Lower leg skin (tissue), 3 donors: ENCODE data around the gene GTF2IRD1.

Experiments
- POLR2A ChIP-seq, 2 donors: fragments of 450-650 bp; IDR thresholded peaks; one replicate each; pipeline ENCODE4 v1.6.1; 2016 to 2017; ENCODE audit warnings: antibody characterized with exemption in 2 of 2, mild to moderate bottlenecking in 1 of 2, moderate library complexity in 1 of 2
- TF ChIP-seq, protein P1 (sequence below), 3 donors: fragments of 450-650 bp; IDR thresholded peaks; one replicate each; pipeline ENCODE4 v1.5.1; 2016; ENCODE audit warnings: antibody characterized with exemption in 3 of 3, mild to moderate bottlenecking in 3 of 3, moderate library complexity in 2 of 3

DNA sequence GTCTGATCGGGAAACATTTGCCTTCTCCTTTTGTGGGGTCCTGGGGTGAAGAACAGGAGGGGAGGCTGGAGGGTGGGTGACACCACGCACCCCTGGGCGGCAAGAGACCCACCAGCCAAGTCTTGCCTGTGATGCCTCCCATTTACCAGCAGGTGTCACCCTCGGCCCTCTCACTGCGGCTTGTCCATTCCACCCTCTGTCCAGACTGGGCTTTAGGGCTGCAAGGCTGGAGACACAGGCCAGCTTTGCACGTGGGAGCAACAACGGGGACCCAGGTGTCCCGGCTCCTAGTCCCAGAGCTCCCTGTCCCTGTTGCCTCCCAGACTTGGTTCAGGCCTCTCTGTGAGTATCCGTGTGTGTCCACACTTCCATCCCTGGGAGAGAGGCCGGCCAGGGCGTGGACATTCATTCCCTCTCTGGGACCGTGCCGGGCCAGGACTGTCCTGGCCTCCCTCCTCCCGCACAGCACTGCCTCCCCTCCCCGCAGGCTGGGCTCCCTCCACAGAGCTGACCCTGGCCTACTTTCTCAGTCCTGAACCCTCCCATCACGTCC lies 36.2 kb upstream of the GTF2IRD1 start:
- no peak for TF ChIP-seq POLR2A (IDR thresholded peaks at IDR 0.05)
- TF ChIP-seq, protein P1, sequence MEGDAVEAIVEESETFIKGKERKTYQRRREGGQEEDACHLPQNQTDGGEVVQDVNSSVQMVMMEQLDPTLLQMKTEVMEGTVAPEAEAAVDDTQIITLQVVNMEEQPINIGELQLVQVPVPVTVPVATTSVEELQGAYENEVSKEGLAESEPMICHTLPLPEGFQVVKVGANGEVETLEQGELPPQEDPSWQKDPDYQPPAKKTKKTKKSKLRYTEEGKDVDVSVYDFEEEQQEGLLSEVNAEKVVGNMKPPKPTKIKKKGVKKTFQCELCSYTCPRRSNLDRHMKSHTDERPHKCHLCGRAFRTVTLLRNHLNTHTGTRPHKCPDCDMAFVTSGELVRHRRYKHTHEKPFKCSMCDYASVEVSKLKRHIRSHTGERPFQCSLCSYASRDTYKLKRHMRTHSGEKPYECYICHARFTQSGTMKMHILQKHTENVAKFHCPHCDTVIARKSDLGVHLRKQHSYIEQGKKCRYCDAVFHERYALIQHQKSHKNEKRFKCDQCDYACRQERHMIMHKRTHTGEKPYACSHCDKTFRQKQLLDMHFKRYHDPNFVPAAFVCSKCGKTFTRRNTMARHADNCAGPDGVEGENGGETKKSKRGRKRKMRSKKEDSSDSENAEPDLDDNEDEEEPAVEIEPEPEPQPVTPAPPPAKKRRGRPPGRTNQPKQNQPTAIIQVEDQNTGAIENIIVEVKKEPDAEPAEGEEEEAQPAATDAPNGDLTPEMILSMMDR (IDR thresholded peaks at IDR 0.05) = peak in 1 of 3 donors; percentile 91
